ENCODE results near the gene ARID5B. TPM values are rescaled to one million over a fixed set of nuclear protein-coding genes. Genes with fewer than 3 reads are reported as not detected.
A peak's percentile ranks its signal among the peaks of the same experiment; 100 is the strongest.

The ARID5B gene
- total and polyA plus RNA-seq, 2 donors (not counting 1 experiment from before 2014, with no cell fraction given) = 118 to 145 TPM

DNA sequence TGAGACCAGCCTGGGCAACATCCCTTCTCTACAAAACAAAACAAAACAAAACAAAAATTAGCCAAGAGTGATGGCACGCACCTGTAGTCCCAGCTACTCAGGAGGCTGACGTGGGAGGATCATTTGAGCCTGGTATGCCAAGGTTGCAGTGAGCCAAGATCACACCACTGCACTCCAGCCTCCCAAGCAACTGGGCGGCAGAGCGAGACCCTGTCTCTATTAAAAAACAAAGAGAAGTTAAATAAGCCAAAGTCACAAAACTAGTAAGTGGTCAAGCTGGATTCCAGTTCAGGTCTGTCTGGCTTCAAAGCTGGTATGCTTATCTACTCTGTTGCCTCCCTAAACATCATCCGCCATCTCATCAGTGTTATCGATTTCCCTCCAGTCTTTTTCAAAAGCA, 110.8 kb downstream of the ARID5B start:
- no peak for DNase-seq (ENCODE audit: low read depth in 2 of 2)
- Histone ChIP-seq H4K20me1 (ENCODE audit: control insufficient read depth, extremely low read depth, insufficient read depth, low read length) (no peaks in the 10 kb centered on the region), H3K27ac (ENCODE audit: insufficient read depth, low read length) (no peak overlapping the region), H3K9me3 (ENCODE audit: control insufficient read depth, insufficient read depth, low read depth, low read length) (no peaks in the 10 kb centered on the region), H3K27me3 (ENCODE audit: control insufficient read depth, insufficient read depth, low read length) (no peaks in the 10 kb centered on the region), H3K4me2 (ENCODE audit: extremely low read depth, insufficient read depth, low read length) (no peak overlapping the region), H2AFZ (ENCODE audit: low read length) (no peak overlapping the region), H3K36me3 (ENCODE audit: control insufficient read depth, insufficient read depth, low read length) (peaks cover 2% of the 10 kb centered on the region), H3K4me3 (replicated peaks in 1 of 4; ENCODE audit: control extremely low read depth in 1 of 4, insufficient read depth in 1 of 4, low read depth in 3 of 4, low read length in 4 of 4) (no peak overlapping the region), H3K4me1 (ENCODE audit: control insufficient read depth, extremely low read depth, insufficient read depth, low read length) (peaks cover 11% of the 10 kb centered on the region), H3K79me2 (ENCODE audit: control insufficient read depth, insufficient read depth, low read length) (peaks cover 23% of the 10 kb centered on the region), H3K9ac (ENCODE audit: insufficient read depth, low read length) (no peak overlapping the region)
- TF ChIP-seq, protein P1, sequence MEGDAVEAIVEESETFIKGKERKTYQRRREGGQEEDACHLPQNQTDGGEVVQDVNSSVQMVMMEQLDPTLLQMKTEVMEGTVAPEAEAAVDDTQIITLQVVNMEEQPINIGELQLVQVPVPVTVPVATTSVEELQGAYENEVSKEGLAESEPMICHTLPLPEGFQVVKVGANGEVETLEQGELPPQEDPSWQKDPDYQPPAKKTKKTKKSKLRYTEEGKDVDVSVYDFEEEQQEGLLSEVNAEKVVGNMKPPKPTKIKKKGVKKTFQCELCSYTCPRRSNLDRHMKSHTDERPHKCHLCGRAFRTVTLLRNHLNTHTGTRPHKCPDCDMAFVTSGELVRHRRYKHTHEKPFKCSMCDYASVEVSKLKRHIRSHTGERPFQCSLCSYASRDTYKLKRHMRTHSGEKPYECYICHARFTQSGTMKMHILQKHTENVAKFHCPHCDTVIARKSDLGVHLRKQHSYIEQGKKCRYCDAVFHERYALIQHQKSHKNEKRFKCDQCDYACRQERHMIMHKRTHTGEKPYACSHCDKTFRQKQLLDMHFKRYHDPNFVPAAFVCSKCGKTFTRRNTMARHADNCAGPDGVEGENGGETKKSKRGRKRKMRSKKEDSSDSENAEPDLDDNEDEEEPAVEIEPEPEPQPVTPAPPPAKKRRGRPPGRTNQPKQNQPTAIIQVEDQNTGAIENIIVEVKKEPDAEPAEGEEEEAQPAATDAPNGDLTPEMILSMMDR (conservative IDR thresholded peaks at IDR 0.05 in 1 of 2, IDR thresholded peaks at IDR 0.05 in 1 of 2; ENCODE audit: low read depth in 1 of 2, low read length in 2 of 2) = no peak
- TF ChIP-seq EZH2 (IDR thresholded peaks at IDR 0.05; ENCODE audit: low read length, missing control alignments) = no peak

DNA sequence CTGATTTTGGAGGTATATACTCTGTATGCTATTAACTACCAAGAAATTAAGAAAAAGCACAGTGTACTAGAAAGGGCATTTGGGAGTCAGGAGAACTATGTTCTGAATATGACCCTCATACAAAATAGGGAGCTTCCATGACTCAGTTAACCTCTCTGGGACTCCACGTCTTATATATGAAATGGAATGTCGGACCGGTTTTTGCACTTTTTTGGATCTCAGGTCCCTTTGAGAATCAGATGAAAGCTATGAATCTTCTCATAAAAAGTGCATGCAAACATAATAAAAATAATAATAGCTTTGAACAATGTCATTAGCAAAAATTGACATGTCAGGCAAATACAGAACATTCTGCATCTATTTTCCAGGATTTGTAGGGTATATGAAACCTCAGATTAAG, 113.0 kb downstream of the ARID5B start:
- no peaks in the 10 kb centered on the region for H3K9me3 ChIP-seq (ENCODE audit: control insufficient read depth, insufficient read depth, low read depth, low read length)
- DNase-seq (ENCODE audit: low read depth in 2 of 2) = no peak
- H3K27me3 ChIP-seq (ENCODE audit: control insufficient read depth, insufficient read depth, low read length) = no peaks in the 10 kb centered on the region
- H3K4me3 ChIP-seq (replicated peaks in 1 of 4; ENCODE audit: control extremely low read depth in 1 of 4, insufficient read depth in 1 of 4, low read depth in 3 of 4, low read length in 4 of 4) = no peak overlapping the region
- no peak overlapping the region for H3K9ac ChIP-seq (ENCODE audit: insufficient read depth, low read length)
- TF ChIP-seq EZH2 (IDR thresholded peaks at IDR 0.05; ENCODE audit: low read length, missing control alignments) = no peak
- TF ChIP-seq, protein P1 (conservative IDR thresholded peaks at IDR 0.05 in 1 of 2, IDR thresholded peaks at IDR 0.05 in 1 of 2; ENCODE audit: low read depth in 1 of 2, low read length in 2 of 2) = no peak
- no peak overlapping the region for H3K27ac ChIP-seq (ENCODE audit: insufficient read depth, low read length)
- H3K4me1 ChIP-seq (ENCODE audit: control insufficient read depth, extremely low read depth, insufficient read depth, low read length) = peaks cover 14% of the 10 kb centered on the region
- no peak overlapping the region for H3K4me2 ChIP-seq (ENCODE audit: extremely low read depth, insufficient read depth, low read length)
- peaks cover 29% of the 10 kb centered on the region for H3K79me2 ChIP-seq (ENCODE audit: control insufficient read depth, insufficient read depth, low read length)
- H2AFZ ChIP-seq (ENCODE audit: low read length) = no peak overlapping the region
- H3K36me3 ChIP-seq (ENCODE audit: control insufficient read depth, insufficient read depth, low read length) = peaks cover 2% of the 10 kb centered on the region
- no peaks in the 10 kb centered on the region for H4K20me1 ChIP-seq (ENCODE audit: control insufficient read depth, extremely low read depth, insufficient read depth, low read length)

DNA sequence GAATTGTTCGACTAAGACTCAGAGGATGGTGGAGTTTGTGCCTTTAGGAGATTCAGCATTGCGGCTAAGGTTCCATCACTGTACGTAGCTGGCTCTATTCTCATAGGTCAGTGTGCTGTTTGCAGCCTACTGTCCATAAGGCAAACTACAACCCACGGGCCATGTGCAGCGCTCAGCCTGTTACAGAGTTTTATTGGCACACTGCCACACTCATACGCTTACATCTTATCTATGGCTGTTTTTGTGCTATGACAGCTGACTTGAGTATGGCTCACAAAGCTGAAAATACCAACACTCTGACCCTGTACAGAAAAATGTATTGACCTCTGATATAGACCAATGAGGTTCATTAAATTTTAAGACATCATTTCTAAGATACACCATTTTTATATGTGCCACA, 114.5 kb downstream of the ARID5B start:
- Histone ChIP-seq H3K36me3 (ENCODE audit: control insufficient read depth, insufficient read depth, low read length) (peaks cover 2% of the 10 kb centered on the region), H3K9ac (ENCODE audit: insufficient read depth, low read length) (no peak overlapping the region), H3K4me2 (ENCODE audit: extremely low read depth, insufficient read depth, low read length) (peak overlapping the region; percentile 32), H3K4me3 (replicated peaks in 1 of 4; ENCODE audit: control extremely low read depth in 1 of 4, insufficient read depth in 1 of 4, low read depth in 3 of 4, low read length in 4 of 4) (no peak overlapping the region), H3K79me2 (ENCODE audit: control insufficient read depth, insufficient read depth, low read length) (peaks cover 31% of the 10 kb centered on the region), H3K4me1 (ENCODE audit: control insufficient read depth, extremely low read depth, insufficient read depth, low read length) (peaks cover 16% of the 10 kb centered on the region), H3K9me3 (ENCODE audit: control insufficient read depth, insufficient read depth, low read depth, low read length) (no peaks in the 10 kb centered on the region), H3K27ac (ENCODE audit: insufficient read depth, low read length) (peak overlapping the region; percentile 0), H4K20me1 (ENCODE audit: control insufficient read depth, extremely low read depth, insufficient read depth, low read length) (no peaks in the 10 kb centered on the region), H2AFZ (ENCODE audit: low read length) (no peak overlapping the region), H3K27me3 (ENCODE audit: control insufficient read depth, insufficient read depth, low read length) (no peaks in the 10 kb centered on the region)
- DNase-seq (ENCODE audit: low read depth in 2 of 2) = peak in 1 of 2 donors; percentile 53
- TF ChIP-seq, protein P1 (conservative IDR thresholded peaks at IDR 0.05 in 1 of 2, IDR thresholded peaks at IDR 0.05 in 1 of 2; ENCODE audit: low read depth in 1 of 2, low read length in 2 of 2) = no peak
- no peak for TF ChIP-seq EZH2 (IDR thresholded peaks at IDR 0.05; ENCODE audit: low read length, missing control alignments)

All from fibroblast of lung (primary cell).